Transverse colon (tissue), 4 donors: ENCODE measurements around the gene FAM170B. TPM values are rescaled to one million over a fixed set of nuclear protein-coding genes. Genes with fewer than 3 reads are reported as not detected.

Experiments
- DNase-seq: peaks from one replicate; pipeline ENCODE4 v3.0.0-alpha.2; 2019
- H3K27ac ChIP-seq, 4 donors: fragments of 200-600 bp; sonication (generic); 2 replicates each; pipeline ENCODE4 v1.5.1; 2016 to 2018; ENCODE audit warnings: inconsistent platforms in 4 of 4
- H3K27me3 ChIP-seq: fragments of 200-600 bp; sonication (generic); 2 replicates; pipeline ENCODE4 v1.5.1; 2017; ENCODE audit warnings: inconsistent platforms
- H3K36me3 ChIP-seq, 4 donors: fragments of 200-600 bp; sonication (generic); 2 replicates each; pipeline ENCODE4 v1.5.1; 2017 to 2019; ENCODE audit warnings: inconsistent platforms in 4 of 4
- H3K4me1 ChIP-seq, 4 donors: fragments of 200-600 bp; sonication (generic); 2 replicates each; pipeline ENCODE4 v1.5.1; 2017 to 2020; ENCODE audit warnings: inconsistent platforms in 4 of 4
- H3K4me3 ChIP-seq, 4 donors: fragments of 200-600 bp; sonication (generic); 1 replicate in 1 of 4; 2 replicates in 3 of 4; pipeline versions ENCODE4 v1.5.1 to v1.6.1; 2017 to 2019; ENCODE audit warnings: inconsistent platforms in 4 of 4
- H3K9me3 ChIP-seq, 2 donors: fragments of 200-600 bp; sonication (generic); 2 replicates each; pipeline ENCODE4 v1.5.1; 2017 to 2019; ENCODE audit warnings: inconsistent platforms in 2 of 2
- EP300 ChIP-seq: sonication (generic); formaldehyde crosslinking; IDR thresholded peaks from one replicate; pipeline ENCODE4 v1.6.1; 2017; ENCODE audit warnings: antibody characterized with exemption, low read depth
- POLR2A ChIP-seq: fragments of 450-650 bp; IDR thresholded peaks from one replicate; pipeline ENCODE4 v1.6.1; 2016; ENCODE audit warnings: antibody characterized with exemption, mild to moderate bottlenecking, moderate library complexity
- POLR2AphosphoS5 ChIP-seq, 3 donors: sonication (generic); formaldehyde crosslinking; IDR thresholded peaks; one replicate each; pipeline ENCODE4 v1.6.1; 2016; ENCODE audit warnings: antibody characterized with exemption in 3 of 3
- WGBS, 2 donors: methylation state at CpG; one replicate each; pipeline ENCODE4 v1.1.5; 2018; ENCODE audit warnings: low coverage in 1 of 2; 5-methylcytosine and 5-hydroxymethylcytosine counted together
- in situ Hi-C, 4 donors: fragments of 200-750 bp; cut with MboI; loops; one replicate each; pipeline versions ENCODE4 v1.15.0 to v1.15.1; 2017; ENCODE audit warnings: low sequenced_read_pairs in 3 of 4, low pct_ligation_motif_present in 1 of 4, low pct_unique_long_range_greater_than_20kb in 1 of 4
- intact Hi-C: fragments of 100-400 bp; cut with DNase I; formaldehyde crosslinking; loops from one replicate; pipeline ENCODE4 v1.15.1; 2023; ENCODE audit warnings: low total_unique reads
- total RNA-seq, 4 donors: library from RNA; depleted of rRNA; stranded (reverse); fragments of >200 nt; gene quantifications; one replicate each; pipeline ENCODE4 v1.1.0, GENCODE V29; 2016
- TF ChIP-seq, protein P1 (sequence below), 5 experiments: fragments of 200-600 bp in 3 of 5; fragments of 450-650 bp in 2 of 5; sonication (generic) in 3 of 5; IDR thresholded peaks; 1 replicate in 2 of 5; 2 replicates in 3 of 5; pipeline ENCODE4 v1.5.1; 2016 to 2017; ENCODE audit warnings: antibody characterized with exemption in 5 of 5, inconsistent platforms in 3 of 5, mild to moderate bottlenecking in 2 of 5, moderate library complexity in 1 of 5

FAM170B gene
- total RNA-seq, 4 donors from 2014 or later: not detected

DNA sequence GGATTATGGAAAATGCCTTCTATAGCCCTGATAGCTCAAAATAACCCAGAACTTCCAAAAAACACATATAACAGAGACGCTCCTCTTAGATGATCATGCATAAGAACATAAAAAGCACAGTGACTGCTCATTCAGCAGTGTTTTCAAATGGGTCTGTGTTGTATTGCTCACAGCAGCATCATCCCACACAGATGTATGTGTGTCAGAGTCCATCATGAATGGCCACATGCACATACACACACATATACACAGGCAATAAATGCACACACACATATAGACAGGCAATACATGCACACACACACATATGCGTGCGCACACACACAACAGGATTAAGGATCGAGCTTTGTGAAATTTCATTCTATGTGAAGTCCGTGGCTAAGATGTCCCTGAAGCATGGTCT is 28.2 kb upstream of the FAM170B start:
- 67 to 81% methylated on average over 1 to 5 of the region's 5 CpGs for WGBS, 2 donors
- DNase-seq: no peak
- Histone ChIP-seq H3K4me3 (no peak overlapping the region), H3K9me3 (no peaks in the 10 kb centered on the region), H3K27me3 (no peaks in the 10 kb centered on the region), H3K36me3 (no peaks in the 10 kb centered on the region), H3K4me1 (no peaks in the 10 kb centered on the region), H3K27ac (no peak overlapping the region)
- intact Hi-C loops (loop anchor here (5.0 kb wide), 1 partner anchor 180 kb away; no protein-coding TSS in a partner anchor), in situ Hi-C loops (loop anchor here (25.0 kb wide), 2 partner anchors 275 to 500 kb away; no protein-coding TSS in a partner anchor)
- TF ChIP-seq, protein P1, sequence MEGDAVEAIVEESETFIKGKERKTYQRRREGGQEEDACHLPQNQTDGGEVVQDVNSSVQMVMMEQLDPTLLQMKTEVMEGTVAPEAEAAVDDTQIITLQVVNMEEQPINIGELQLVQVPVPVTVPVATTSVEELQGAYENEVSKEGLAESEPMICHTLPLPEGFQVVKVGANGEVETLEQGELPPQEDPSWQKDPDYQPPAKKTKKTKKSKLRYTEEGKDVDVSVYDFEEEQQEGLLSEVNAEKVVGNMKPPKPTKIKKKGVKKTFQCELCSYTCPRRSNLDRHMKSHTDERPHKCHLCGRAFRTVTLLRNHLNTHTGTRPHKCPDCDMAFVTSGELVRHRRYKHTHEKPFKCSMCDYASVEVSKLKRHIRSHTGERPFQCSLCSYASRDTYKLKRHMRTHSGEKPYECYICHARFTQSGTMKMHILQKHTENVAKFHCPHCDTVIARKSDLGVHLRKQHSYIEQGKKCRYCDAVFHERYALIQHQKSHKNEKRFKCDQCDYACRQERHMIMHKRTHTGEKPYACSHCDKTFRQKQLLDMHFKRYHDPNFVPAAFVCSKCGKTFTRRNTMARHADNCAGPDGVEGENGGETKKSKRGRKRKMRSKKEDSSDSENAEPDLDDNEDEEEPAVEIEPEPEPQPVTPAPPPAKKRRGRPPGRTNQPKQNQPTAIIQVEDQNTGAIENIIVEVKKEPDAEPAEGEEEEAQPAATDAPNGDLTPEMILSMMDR (IDR thresholded peaks at IDR 0.05): no peak
- no peak for TF ChIP-seq POLR2AphosphoS5 (IDR thresholded peaks at IDR 0.05)
- no peak for TF ChIP-seq EP300
- TF ChIP-seq POLR2A: no peak

DNA sequence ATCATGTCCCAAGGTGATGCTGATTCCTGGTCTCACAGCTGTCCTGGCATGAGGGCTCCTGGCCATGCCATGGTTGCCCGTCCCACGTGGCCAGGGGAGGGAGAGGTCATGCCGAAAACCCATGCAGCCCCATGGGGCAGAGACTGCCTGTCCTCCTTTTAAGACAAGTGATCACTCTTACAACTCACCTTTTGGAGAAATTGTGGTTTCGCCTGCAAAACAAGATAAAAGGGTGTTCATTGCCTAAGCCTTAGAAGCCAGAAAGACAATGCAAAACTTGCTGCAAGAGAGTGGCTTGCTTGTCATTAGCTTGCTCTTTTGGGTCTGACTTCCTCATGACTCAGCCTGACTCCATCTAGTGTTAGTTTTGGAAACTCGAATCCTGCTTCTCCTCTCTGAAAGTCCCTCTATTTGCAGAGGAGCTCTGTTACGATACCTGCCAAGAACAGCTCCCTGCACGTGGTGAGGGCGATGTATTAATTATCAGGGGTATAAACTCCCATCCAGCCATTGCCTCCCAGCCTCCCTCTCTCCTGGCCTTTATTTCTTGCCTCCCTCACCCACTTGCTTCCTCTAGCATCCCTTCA is 27.7 kb upstream of the FAM170B start:
- WGBS, 2 donors: 22 to 56% methylated on average over 4 to 8 of the region's 8 CpGs
- intact Hi-C loops (loop anchor here (5.0 kb wide), 1 partner anchor 179 kb away; no protein-coding TSS in a partner anchor), in situ Hi-C loops (loop anchor here (25.0 kb wide), 2 partner anchors 274 to 499 kb away; no protein-coding TSS in a partner anchor)
- Histone ChIP-seq H3K36me3 (no peaks in the 10 kb centered on the region), H3K4me3 (no peak overlapping the region), H3K27me3 (no peaks in the 10 kb centered on the region), H3K9me3 (no peaks in the 10 kb centered on the region), H3K27ac (no peak overlapping the region), H3K4me1 (no peaks in the 10 kb centered on the region)
- TF ChIP-seq, protein P1 (IDR thresholded peaks at IDR 0.05): peak in 2 of 5 experiments; percentile 15 to 16
- no peak for TF ChIP-seq EP300
- no peak for DNase-seq

DNA sequence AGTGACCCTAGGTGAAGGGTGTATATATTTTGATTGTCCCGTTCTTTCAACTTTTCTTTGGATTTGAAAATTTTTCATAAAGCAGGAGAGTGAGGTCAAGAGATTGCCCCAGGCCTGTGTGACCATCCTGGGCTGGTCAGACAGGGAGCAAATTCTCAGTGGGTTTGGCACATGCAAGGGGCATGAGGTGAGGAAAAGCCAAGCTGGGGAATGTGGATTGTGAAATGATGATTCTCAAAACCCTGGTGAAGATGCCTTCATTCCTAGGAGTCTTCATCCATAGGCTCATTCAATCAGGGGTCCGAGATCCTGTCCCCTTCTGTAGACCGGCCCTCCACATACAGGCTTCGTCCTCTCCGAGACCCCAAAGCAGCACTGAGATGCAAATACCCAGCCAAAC is 27.0 kb upstream of the FAM170B start:
- WGBS, 2 donors: 86 to 89% methylated on average over 1 to 5 of the region's 5 CpGs
- H3K4me3 ChIP-seq: no peak overlapping the region
- in situ Hi-C loops: loop anchor here (25.0 kb wide), 2 partner anchors 274 to 499 kb away; no protein-coding TSS in a partner anchor
- no peak for TF ChIP-seq EP300
- TF ChIP-seq POLR2A: no peak
- TF ChIP-seq POLR2AphosphoS5 (IDR thresholded peaks at IDR 0.05): no peak
- TF ChIP-seq, protein P1 (IDR thresholded peaks at IDR 0.05): no peak
- no peaks in the 10 kb centered on the region for H3K9me3 ChIP-seq
- intact Hi-C loops: loop anchor here (5.0 kb wide), 1 partner anchor 179 kb away; no protein-coding TSS in a partner anchor
- no peak overlapping the region for H3K27ac ChIP-seq
- H3K36me3 ChIP-seq: no peaks in the 10 kb centered on the region
- no peaks in the 10 kb centered on the region for H3K4me1 ChIP-seq
- H3K27me3 ChIP-seq: no peaks in the 10 kb centered on the region
- no peak for DNase-seq

DNA sequence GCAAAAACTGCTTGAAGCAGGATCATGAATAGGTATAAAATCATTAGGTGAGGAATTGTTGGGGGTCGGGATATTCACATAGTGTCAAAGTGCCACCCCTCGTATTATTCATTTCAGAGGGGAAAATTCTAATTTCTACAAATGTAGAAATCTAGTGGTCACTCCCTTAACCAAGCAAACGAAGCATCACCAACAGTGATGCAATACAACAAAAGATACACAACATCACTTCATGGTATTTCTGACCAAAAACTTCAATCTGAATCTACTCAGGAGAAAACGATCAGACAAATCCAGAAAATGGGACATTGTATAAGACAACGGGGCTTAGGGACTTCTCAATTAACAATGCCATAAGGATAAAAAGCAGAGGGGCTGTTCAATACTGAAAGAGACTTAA is 26.3 kb upstream of the FAM170B start:
- in situ Hi-C loops: loop anchor here (25.0 kb wide), 2 partner anchors 273 to 498 kb away; no protein-coding TSS in a partner anchor

More for the DNA sequence above, 26.3 kb upstream of the FAM170B start:
- no peak overlapping the region for H3K4me3 ChIP-seq
- intact Hi-C loops: loop anchor here (5.0 kb wide), 1 partner anchor 178 kb away; no protein-coding TSS in a partner anchor
- TF ChIP-seq POLR2AphosphoS5 (IDR thresholded peaks at IDR 0.05) (no peak), POLR2A (no peak), EP300 (no peak)
- TF ChIP-seq, protein P1 (IDR thresholded peaks at IDR 0.05): no peak
- no peaks in the 10 kb centered on the region for H3K36me3 ChIP-seq
- no peaks in the 10 kb centered on the region for H3K4me1 ChIP-seq
- no peak overlapping the region for H3K27ac ChIP-seq
- WGBS, 2 donors: 66 to 77% methylated on average over 5 of the region's 5 CpGs
- DNase-seq: no peak
- no peaks in the 10 kb centered on the region for H3K27me3 ChIP-seq
- no peaks in the 10 kb centered on the region for H3K9me3 ChIP-seq
